Measurements from ENCODE around the gene TMEM208.

Gene TMEM208

DNA sequence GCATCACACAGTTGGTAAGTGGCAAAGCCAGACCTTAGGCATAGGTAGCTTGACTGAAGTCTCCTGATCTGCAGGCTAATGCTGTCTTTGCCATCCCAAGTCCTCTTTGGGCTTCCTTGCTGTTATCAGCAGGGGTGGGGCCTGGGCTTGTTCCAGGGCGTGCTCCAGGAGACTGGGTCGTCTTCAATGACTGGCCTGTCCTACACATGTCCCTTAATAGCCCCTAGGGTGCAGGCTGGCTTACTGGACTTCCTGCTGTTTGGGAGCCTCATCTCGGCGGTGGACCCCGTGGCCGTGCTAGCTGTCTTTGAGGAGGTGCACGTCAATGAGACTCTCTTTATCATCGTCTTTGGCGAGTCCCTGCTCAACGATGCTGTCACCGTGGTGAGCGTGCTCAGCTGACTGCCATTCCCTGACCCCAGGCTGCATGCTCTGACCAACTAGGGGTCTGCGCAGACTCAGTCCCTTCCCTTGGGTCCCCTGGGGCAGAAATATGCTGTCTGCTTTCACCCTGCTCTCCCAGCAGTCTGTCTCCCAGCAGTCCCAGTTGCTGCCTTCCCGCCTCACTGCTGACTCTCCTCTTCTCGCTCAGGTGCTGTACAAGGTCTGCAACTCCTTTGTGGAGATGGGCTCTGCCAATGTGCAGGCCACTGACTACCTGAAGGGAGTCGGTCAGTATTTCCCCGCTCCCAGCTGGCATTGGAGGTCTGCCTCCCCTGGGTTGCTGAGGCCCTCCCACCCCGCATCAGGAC, 28.0 kb downstream of the TMEM208 start:
- DNase-seq, result no peak

DNA sequence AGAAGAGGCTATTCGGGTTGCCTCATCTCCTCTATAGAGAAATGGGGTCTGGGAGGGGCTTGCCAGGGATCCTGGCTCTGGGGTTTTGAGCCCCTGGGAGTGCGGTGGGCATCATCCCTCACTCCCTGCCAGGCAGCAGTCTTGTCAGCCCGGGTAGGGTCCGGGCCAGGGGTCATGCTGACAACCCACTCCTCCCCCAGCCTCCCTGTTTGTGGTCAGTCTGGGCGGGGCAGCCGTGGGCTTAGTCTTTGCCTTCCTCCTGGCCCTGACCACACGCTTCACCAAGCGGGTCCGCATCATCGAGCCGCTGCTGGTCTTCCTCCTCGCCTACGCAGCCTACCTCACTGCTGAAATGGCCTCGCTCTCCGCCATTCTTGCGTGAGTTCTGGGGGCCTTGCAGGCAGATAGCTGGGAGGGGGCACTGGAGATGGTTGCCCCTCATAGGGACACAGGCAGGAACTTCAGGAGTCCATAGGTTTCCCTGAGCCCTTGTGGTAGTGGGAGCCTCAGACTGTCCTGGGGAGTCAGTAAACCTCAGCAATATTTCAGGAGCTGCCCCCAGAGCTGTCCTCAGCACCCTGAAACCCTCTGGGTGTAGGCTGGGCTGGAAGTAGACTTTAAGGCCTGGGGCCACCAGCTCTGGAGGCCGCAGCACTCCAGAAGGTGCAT, 28.8 kb downstream of the TMEM208 start:
- DNase-seq, result no peak

DNA sequence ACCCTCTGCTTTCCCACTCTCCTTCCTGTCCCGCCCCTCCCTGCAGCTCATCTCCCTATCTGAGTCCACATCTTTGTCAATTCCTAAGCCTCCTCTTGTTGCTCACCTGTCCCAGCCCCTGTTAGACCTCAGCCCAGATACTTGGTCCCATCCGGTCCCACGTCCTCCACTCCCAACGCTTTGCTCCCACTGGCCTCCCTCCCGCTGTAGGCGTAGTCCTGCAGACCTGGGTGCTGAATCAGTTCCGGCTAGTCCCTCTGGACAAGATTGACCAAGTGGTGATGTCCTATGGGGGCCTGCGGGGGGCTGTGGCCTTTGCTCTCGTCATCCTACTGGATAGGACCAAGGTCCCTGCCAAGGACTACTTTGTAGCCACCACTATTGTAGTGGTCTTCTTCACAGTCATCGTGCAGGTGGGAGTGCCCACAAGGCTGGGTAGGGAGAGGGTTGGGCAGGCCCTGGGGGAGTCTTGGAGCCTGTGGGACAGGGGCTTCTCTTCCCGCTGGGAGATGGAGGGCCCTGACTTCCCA, 29.8 kb downstream of the TMEM208 start:
- no peak for DNase-seq

DNA sequence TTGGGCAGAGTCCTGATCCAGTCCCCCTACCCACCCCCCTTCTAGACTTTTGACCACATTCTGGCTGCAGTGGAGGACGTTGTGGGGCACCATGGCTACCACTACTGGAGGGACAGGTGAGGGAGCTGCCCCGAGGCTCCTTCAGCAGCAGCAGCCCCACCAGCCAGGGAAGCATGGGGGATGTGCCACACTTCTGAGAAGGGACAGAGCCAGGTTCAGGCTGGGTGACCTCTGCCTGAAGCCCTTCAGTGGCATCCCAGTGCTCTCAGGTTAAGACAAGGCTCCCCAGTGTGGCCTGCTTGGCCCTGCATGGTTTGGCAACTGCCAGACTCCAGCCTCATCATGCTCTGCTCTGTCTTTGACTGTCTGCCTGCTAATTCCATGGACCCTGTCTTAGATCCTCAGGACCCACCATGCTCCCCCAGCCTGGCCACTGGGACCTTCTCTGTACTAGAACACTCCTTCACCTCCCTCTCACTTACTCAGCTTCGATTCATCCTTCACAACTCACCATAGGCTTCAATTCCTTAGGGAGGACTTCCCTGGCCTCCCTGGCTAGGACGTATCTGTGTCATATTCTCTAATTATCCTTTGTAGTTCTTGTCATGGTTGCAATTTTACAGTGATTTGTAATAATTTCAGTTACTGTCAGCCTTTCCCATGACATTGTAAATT, 30.7 kb downstream of the TMEM208 start:
- DNase-seq, result no peak

DNA sequence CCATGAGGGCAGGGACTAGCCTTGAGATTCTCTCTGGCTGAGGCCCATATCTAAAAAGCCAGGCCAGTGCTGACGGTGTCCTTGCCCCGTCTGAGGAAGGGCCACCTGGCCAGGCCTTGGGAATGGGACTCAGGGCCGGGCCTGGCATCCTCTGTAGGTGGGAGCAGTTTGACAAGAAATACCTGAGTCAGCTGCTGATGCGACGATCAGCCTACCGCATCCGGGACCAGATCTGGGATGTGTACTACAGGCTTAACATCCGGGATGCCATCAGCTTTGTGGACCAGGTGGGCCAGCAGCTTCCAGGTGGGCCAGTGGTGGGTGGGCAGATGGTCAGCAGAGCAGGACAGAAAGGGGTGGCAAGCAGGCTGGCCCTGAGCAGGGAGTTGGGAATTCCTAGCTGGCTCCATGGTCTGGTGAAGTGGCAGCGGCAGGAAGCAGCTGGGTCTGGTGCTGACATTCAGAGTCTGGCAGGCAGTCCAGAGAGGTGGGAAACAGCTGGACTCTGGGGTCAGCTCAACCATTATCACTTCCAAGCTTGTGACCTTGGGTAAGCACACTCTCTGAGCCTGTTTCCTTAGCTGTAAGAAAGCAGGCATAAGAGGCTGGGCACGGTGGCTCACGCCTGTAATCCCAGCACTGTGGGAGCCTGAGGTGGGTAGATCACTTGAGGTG, 31.4 kb downstream of the TMEM208 start:
- no peak for DNase-seq

DNA sequence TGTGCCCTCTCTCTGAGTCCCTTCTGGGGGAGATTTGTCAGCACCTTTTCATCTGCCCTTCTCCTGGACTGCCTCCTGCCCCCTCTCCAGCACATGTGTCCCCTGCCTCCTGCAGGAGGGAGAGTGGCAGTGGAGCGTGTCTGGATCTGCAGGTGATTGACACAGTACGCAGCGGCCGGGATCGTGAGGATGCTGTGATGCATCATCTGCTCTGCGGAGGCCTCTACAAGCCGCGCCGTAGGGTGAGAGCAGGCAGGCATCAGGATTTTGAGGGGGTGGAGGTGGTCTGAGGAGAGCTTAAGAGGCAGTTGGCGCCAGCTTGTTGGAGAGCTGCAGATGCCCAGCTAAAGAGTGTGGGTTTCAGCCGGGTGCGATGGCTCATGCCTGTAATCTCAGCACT, 32.8 kb downstream of the TMEM208 start:
- DNase-seq, result no peak

DNA sequence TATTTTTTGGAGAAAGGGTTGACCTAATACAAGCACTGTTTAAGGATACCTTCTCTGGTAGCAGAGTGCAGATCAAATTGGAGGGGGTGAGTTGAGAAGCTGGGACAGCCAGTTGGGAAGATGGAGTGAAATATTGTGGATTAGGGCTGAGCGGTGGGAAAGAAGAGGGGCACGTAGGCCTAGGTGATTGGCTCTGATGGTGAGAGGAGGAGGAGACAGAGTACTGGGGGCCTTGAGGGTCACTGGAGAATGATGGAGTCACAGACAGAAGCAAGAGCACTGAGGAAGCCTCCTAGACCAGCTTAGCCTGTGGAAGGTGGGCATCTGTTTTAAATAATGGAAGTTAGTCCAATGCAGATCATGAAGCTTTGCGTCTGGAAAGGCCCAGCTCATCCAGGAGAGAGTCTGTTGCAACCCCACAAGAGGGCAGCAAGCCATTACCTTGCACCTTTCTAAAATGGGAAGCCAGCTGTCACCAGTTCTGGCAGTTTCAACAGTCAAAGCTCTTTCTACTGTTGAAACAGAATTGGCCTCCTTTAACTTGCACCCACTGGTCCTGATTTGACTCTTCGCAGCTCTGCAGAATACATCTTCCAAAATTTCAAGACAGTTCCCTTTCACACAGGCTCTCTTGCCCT, 33.6 kb downstream of the TMEM208 start:
- peak in 1 of 2 experiments; percentile 22 for DNase-seq

DNA sequence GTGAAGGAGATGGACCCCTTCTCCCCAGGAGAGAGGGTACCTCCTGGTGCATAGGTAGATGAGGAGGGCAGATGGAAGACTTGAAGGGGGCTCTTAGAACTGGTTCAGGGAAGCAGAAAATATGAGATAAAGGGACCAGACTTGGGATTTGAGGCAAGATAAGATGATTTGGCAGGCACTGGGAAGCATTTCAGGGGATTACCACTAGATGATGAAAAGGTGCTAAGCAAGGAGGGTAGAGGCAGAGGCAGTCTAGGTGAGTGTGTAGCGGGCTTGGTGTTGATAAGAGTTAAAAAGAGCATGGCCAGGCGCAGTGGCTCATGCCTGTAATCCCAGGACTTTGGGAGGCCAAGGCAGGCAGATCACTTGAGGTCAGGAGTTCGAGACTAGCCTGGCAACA, 36.3 kb downstream of the TMEM208 start:
- no peak for DNase-seq

DNA sequence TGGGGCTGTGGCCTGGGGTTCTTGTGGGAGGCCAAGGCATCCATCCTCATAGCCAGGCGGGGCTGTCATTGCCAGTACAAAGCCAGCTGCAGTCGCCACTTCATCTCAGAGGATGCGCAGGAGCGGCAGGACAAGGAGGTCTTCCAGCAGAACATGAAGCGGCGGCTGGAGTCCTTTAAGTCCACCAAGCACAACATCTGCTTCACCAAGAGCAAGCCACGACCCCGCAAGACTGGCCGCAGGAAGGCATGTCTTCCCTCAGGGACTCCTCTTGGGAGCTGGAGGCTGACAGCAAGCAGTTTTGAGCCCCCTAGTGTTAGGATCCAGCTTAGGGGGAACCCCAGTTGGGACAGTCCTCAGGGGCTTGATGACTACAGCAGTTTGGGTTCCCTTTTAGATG, 37.3 kb downstream of the TMEM208 start:
- no peak for DNase-seq

DNA sequence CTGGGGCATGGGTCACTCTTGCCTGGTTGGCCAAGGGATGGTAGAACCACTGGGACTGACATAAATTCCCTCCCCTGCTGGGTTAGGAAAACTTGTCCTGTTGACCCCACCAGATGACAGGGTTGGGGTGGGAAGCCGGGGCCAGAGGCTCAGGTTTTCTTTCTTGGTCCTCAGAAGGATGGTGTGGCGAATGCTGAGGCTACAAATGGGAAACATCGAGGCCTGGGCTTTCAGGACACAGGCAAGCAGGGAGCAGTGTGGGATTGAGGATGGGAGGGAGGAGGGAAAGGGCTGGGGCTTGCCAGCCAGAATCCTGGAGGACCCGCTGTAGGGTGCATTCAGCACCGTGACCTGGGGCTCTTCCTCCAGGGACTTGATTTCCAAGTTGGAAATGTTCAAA, 37.9 kb downstream of the TMEM208 start:
- DNase-seq, result no peak

DNA sequence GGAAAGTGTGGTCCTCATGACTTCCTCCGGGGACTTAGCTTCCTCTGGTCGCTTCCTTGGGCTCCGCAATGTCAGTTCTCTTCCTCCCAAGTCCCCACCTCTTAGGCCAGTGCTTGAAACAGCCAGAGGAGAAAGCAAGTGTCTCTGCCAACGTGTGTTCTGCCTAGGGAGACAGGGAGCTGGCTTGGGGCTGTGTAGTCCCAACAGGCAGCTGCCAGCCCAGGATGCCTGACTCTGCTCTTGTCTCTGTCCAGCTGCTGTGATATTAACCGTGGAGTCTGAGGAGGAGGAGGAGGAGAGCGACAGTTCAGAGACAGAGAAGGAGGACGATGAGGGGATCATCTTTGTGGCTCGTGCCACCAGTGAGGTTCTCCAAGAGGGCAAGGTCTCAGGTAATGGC, 38.9 kb downstream of the TMEM208 start:
- no peak for DNase-seq

DNA sequence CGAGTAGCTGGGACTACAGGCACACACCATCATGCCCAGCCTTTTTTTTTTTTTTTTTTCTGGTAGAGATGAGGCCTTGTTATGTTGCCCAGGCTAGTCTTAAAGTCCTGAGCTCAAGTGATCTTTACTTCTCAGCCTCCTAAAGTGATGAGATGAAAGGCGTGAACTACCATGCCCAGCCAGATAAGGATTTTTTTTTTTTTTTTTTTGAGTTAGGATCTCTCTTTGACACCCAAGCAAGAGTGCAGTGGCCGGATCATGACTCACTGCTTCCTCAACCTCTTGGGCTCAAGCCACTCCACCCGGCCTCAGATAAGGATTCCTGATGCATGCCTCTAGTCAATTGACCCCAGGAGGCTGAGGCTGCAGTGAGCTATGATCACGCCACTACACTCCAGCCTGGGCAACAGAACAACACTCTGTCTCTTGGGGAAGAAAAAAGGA, 41.2 kb downstream of the TMEM208 start:
- DNase-seq, result no peak

DNA sequence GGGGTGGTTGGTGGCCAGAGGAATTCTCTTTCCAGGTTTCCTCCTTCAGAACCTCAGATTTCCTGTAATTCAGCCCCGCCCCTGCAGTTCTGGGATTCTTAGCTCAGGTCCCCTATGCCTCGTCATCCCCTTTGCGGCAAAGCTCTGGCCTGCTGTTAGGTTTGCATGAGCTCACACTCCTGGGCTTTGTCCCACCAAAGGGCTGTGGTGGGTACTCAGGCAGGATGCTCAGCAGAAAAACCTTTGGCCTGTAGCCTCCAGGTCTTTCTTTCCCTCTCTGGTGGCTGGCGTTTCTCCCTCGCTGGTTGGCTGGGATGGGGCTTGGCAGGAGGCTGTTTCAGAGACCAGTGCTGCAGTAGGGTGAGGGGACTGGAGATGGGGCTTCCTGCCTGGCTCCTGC, 42.8 kb downstream of the TMEM208 start:
- no peak for DNase-seq

DNA sequence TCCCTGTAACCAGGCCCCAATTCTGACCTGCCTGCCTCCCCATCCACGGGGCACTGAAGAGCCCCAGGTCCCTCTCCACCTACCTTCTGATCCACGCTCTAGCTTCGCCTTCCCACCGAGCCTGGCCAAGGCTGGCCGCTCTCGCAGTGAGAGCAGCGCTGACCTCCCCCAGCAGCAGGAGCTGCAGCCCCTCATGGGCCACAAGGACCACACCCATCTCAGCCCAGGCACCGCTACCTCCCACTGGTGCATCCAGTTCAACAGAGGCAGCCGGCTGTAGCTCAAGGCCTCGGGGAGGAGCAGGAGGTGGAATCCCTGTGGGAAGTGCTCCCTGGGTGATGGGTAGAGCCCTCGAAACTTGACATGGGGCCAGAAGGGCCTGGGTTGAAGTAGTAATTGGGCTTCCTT, 44.0 kb downstream of the TMEM208 start:
- no peak for DNase-seq

DNA sequence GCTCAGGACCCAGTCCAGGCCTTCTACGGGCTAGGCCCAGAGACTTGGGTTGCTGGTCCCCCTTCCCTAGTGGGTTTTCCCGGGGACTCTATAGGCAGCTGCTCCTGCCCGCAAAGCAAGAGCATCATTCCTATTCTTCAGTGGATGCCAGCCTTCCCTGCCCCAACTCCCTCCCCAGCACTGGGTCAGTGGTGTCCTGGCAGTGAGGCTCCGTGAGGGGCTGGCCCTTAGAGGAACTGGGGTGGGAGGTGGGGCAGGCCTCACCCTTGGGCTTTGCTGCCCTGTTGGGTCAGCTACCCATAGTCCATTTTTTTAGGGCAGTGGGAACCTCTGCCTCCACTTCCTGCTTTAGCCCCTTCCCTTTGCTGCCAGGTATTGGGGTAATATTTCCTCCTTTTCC, 44.5 kb downstream of the TMEM208 start:
- DNase-seq, result no peak

DNA sequence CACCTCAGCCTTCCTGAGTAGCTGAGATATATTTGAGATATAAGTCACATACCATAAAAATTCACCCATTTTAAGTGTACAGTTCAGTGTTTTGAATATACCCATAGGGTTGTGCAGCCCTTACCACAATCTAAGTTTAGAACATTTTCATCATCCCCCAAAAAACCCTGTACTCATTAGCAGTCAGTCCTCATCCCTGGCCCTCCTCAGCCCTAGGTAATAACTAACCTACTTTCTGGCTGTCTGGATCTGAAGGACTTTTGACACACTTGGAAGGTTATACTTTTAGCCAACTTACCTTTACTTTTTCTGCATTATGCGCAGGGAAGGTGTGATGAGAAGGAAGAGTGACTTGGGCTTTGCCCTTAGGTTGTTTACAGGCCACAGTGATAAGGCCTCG, 48.4 kb downstream of the TMEM208 start:
- no peak for DNase-seq

DNA sequence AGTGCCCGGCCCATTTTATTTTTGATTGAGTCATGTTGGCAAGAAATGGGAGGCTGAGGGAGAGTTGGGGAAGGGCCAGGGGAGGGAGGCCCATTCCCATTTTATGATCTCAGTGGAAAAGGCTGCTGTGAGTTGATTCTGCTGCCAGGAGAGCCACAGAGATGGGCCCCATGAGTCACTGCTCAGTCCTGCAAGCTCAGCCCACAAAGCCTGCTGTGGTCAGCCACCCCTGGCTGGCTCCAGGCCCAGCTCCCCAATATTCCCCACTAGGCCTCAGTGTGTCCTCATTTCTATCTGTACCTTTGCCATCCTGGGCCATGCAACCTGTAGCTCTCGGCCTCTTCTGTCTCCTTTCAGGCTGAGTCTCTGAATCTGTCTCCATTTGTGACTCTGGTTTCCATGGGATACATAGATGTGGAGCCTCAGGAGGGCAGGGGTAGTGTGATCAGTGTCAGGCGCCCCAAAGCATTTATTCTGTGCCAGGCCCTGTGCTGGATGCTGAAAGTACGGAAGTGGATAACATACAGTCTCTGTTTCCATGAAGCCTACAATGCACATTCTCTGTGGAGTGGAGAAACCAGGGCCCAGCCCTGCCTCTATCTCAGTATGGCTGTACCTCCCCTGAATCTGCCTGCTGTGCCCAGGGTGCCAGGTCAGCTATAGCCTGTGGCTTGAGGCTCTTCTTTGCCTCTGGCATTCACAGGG, 50.5 kb downstream of the TMEM208 start:
- DNase-seq, result peak in 1 of 2 experiments; percentile 64

DNA sequence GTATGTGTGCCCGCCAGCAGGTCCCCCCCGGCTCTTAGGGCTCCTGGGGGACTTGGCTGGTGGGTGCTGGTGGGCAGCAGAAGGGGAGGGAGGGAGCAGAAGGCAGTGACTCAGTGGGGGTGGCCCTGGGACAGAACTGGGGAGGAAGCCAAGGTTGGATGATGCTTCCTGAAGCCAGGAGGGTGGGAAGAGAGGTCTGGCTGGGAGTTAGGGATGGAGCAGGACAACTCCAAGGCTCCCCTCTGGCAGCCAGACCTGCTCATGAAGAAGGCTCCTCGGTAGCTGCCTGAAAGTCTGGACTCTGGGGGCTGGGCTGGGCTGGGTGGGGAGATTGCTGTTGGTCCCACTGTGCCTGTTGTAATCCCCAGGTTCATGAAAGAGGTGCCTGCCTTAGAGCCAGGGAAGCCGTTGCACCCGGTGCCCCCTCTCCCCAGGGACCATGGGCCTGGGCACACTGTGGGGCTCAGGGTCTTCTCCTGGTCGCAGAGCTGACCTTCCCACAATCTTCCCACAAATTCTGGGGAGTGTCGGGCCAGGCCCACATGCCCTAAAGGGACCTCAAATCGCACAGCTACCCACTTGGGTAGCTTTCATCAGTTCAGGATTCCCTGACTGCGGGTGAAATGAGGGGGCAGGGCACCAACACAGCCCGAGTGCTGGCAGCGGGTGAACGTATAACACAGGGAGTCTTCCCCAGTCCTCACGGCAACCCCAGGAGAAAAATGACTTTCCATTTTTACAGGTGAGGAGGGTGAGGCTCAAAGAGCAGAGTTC, 51.3 kb downstream of the TMEM208 start:
- DNase-seq, result peak in 1 of 2 experiments; percentile 41

Measured in NCI-H446 (cell line).